HG03354 (cell line): ENCODE measurements around the gene ABCC6.
"Not testable (repeated sequence)": the region's sequence is repeated elsewhere in the genome, so short reads cannot be mapped to it uniquely, and the experiment has no call there.

Experiments
- ATAC-seq: cut with Tn5 transposase; IDR thresholded peaks from one replicate; pipeline ENCODE4 v1.9.1; 2021; ENCODE audit warnings: mild to moderate bottlenecking; ENCODE audit not compliant: unreplicated experiment, poor library complexity, severe bottlenecking

ABCC6 gene

DNA sequence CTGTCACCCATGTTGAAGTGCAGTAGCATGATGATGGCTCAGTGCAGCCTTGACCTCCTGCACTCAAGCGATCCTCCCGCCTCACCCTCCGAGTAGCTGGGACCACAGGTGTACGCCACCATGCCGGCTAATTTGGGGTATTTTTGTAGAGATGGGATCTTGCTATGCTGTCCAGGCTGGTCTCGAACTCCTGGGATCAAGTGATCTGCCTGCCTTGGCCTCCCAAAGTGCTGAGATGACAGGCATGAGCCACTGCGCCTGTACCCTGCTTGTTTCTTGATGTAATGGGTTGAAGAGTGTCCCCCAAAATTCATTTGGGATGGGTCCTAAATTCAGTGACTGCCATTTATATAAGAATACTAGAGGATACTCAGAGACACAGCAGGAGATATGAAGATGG is 57.2 kb downstream of the ABCC6 start:
- no peak for ATAC-seq

DNA sequence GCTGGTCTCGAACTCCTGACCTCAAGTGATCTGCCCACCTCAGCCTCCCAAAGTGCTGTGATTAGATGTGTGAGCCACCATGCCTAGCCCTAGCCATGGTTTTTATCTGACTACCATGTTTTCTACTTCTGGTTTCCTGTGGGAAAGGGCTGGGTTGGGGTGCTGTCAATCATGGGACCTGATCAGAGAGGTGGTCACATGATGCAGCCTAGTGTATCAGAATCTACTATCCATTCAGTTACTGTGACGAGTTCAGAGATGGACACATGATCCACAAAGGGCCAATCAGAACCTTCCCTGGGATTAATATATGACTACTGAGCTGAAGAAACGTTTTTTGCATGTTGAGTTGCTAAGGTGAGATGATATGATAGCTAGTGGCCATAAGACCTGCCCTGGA is 59.1 kb downstream of the ABCC6 start:
- no peak for ATAC-seq

DNA sequence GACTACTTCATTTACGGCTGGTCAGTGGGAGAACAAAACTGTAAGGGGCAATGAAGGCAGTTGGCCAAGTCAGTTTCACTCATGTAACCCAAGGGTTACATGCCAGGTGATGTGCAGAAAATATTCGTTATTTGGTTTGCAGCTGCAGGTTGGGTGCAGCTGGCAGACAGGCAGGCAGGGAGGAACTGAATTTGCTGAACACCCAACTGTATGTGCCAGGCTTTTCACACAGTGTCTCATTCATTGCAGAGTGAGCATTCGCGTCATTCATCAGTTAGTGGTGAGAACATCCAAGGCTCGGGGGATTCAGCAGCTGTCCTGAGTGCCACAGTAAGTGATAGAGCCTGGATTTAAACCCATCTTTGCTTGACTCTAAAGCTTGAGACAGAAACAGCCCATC is 59.7 kb downstream of the ABCC6 start:
- ATAC-seq, result no peak

DNA sequence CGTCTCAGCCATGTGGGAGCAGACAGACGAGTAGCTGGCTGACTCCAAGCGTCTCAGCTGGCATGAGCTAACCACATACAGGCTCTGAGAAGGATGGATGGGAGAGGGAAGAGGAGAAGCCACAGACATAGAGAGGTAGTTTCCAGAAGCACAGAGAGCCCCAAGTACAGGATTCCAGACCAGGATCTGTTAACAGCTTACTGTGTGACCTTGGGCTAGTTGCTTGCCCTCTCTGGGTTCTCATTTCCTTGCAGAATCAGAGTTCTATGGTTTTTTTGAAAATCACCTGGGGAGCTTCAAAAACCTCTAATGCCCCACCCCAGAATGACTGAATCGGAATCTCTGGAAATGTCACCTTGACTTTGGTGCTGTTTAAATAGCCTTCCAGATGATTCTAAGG is 60.2 kb downstream of the ABCC6 start:
- ATAC-seq, result no peak

GRCh38 chr16:16162591-16162990 is 60.7 kb downstream of the ABCC6 start:
- ATAC-seq, result no peak

- ATAC-seq, result not testable (repeated sequence)
These were observed 61.5 kb downstream of the ABCC6 start for GRCh38 chr16:16161840-16162239.

DNA sequence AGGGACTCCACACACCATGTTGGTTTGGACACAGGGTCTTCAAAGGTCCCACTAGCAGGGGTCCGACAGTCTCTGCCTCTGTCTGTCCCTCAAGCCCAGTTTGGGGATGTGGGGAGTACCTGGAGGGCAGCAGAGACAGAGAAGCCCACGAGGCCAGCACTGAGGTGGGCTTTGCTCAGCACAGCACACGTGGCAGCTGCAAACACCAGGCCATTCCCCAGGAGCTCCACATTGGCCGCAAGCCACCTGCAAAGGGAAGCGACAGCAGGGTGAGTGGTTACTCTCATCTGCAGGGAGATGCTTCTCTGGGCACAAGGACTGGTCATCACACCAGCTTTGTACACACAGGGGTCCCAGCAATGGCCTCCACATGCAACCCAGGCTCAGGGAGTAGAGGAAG is 62.0 kb downstream of the ABCC6 start:
- ATAC-seq, result no peak

DNA sequence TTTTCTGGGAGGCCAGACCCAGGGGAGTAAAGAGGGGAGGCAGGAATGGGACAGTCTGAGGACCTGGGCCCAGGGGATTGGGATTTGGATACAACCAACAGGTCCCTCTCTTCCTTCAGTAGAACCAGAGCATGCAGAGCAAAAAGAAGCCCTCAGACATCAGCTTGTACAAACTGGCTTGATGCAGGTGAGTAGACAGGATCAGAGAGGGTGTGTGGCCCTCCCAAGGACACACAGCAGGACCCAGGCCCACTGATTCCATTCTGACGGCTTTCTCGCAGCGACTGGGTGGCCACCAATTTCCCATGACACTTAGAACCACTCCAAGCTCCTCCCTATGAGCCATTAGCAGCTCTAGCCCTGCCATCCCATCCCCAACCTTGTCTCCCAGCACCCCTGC is 63.6 kb downstream of the ABCC6 start:
- ATAC-seq, result no peak

- no peak for ATAC-seq
These were observed 64.4 kb downstream of the ABCC6 start for GRCh38 chr16:16158741-16159374.

GRCh38 chr16:16158082-16158658 is 65.1 kb downstream of the ABCC6 start:
- ATAC-seq, result no peak

- no peak for ATAC-seq
These were observed 66.1 kb downstream of the ABCC6 start for GRCh38 chr16:16157166-16157565.

- ATAC-seq, result no peak
These were observed 68.1 kb downstream of the ABCC6 start for GRCh38 chr16:16155234-16155633.

- no peak for ATAC-seq
These were observed 68.9 kb downstream of the ABCC6 start for GRCh38 chr16:16154281-16154951.

GRCh38 chr16:16153000-16153399 is 70.3 kb downstream of the ABCC6 start:
- not testable (repeated sequence) for ATAC-seq

DNA sequence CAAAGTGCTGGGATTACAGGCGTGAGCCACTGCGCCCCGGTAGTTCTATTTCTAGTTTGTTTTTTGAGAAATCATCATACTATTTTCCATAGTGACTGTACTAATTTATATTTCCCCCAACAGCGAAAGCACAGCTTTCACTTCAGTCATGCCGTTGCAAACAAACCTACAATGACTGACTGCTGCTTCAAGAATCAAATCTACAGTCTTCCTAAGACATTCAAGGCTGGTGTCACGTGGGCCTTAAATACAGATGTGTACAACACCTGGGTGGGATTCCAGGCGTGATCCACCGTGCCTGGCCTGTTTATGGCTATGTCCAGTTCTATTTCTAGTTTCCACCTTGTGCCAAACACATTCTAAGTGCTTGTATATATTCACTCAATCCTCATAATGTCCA is 72.0 kb downstream of the ABCC6 start:
- ATAC-seq, result no peak

DNA sequence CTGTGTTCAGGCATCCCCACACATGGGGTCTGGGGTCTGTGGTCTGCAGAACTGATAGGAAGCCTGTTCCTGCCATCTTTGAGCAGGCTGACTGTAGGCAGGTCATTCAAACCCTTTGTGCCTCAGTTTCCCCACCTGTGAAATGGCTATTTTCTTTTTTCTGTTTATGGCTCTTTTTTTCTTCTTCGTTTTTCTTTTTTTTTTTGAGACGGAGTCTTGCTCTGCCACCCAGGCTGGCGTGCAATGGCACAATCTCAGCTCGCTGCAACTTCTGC is 72.5 kb downstream of the ABCC6 start:
- ATAC-seq, result no peak

GRCh38 chr16:16150117-16150877 is 73.0 kb downstream of the ABCC6 start:
- no peak for ATAC-seq

DNA sequence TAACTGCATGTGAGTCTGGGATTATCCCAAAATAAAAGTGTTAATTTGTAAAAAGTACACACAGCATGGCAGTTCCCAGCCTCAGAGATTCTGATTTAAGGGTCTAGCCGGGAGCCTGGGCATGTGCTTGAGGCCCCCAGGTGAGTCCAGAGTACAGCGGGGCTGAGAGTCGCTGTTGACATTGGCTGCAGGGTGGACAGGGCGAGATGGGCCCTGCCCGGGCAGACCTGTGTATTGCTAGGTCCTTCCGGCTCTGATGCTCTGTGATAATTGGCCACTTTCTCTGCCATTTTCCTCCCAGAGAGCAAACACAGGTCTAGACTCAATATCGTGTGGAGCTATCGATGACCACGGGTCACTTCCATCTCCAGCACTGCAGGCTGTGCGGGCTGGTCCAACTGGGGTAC is 73.6 kb downstream of the ABCC6 start:
- ATAC-seq, result no peak

GRCh38 chr16:16148755-16149154 is 74.5 kb downstream of the ABCC6 start:
- ATAC-seq, result no peak

- not testable (repeated sequence) for ATAC-seq
These were observed 75.2 kb downstream of the ABCC6 start for GRCh38 chr16:16148000-16148599.
